SK-N-SH treated with all-trans-retinoic acid at 6 μM for 48 hours (cell line): Measurements from ENCODE around the gene GLDN.

Experiments used
- ARNTL ChIP-seq: fragments of 450-650 bp; formaldehyde crosslinking; IDR thresholded peaks from 2 replicates; pipeline ENCODE4 v1.5.0; 2020; ENCODE audit warnings: low read depth, mild to moderate bottlenecking, moderate library complexity, borderline replicate concordance
- OSR1 ChIP-seq: fragments of 250-450 bp; sonication (Bioruptor Pico); IDR thresholded peaks from 2 replicates; pipeline ENCODE4 v1.8.0; 2022; ENCODE audit warnings: moderate library complexity, mild to moderate bottlenecking, inconsistent platforms
- PPARA ChIP-seq: fragments of 250-450 bp; sonication (Bioruptor Pico); IDR thresholded peaks from 2 replicates; pipeline ENCODE4 v1.5.0; 2020; ENCODE audit warnings: mild to moderate bottlenecking, borderline replicate concordance
- TOX ChIP-seq: fragments of 250-450 bp; sonication (Bioruptor Pico); IDR thresholded peaks from 2 replicates; pipeline ENCODE4 v1.8.0; 2021; ENCODE audit warnings: mild to moderate bottlenecking, moderate library complexity, borderline replicate concordance
- ZC3H10 ChIP-seq: fragments of 250-450 bp; sonication (Bioruptor Pico); IDR thresholded peaks from 2 replicates; pipeline ENCODE4 v1.5.1; 2021; ENCODE audit warnings: mild to moderate bottlenecking, moderate library complexity
- ZFP3 ChIP-seq: fragments of 250-450 bp; sonication (Bioruptor Pico); IDR thresholded peaks from 2 replicates; pipeline ENCODE4 v1.5.0; 2020; ENCODE audit warnings: mild to moderate bottlenecking, moderate library complexity
- ZNF70 ChIP-seq: fragments of 450-650 bp; formaldehyde crosslinking; IDR thresholded peaks from 2 replicates; pipeline ENCODE4 v1.5.0; 2020; ENCODE audit warnings: mild to moderate bottlenecking, moderate library complexity
- TF ChIP-seq, protein P1 (sequence below): fragments of 250-450 bp; sonication (Bioruptor Pico); IDR thresholded peaks from 2 replicates; pipeline ENCODE4 v1.5.1; 2020; ENCODE audit warnings: low read depth, mild to moderate bottlenecking, moderate library complexity
- TF ChIP-seq, protein P2 (sequence below): fragments of 250-450 bp; sonication (Bioruptor Pico); IDR thresholded peaks from 2 replicates; pipeline ENCODE4 v1.8.0; 2020; ENCODE audit warnings: mild to moderate bottlenecking, moderate library complexity, borderline replicate concordance

DNA sequence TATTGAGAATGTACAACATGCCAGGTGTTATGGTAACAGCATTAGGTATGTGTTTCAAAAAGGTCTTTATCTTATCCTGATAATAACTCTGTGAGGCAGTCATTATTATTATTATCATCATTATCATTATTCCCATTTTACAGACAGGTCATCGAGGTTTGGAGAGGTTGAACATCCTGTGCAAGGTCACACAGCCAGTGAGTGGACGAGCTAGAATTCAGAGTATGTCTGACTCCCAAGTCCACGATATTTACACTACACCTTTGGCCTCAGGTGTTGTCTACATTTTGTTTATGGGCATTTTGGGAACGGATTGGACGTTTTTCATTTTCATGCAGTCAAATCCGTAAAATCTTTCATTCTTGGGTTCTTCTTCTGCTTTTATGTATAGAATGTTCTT, 24.0 kb downstream of the GLDN start:
- TF ChIP-seq OSR1 (CRISPR knock-in tag) (no peak), ZNF70 (CRISPR knock-in tag) (no peak), ZFP3 (CRISPR knock-in tag) (no peak), ZC3H10 (CRISPR knock-in tag) (no peak), ARNTL (CRISPR knock-in tag) (no peak), PPARA (no peak), TOX (no peak)
- TF ChIP-seq, protein P1, sequence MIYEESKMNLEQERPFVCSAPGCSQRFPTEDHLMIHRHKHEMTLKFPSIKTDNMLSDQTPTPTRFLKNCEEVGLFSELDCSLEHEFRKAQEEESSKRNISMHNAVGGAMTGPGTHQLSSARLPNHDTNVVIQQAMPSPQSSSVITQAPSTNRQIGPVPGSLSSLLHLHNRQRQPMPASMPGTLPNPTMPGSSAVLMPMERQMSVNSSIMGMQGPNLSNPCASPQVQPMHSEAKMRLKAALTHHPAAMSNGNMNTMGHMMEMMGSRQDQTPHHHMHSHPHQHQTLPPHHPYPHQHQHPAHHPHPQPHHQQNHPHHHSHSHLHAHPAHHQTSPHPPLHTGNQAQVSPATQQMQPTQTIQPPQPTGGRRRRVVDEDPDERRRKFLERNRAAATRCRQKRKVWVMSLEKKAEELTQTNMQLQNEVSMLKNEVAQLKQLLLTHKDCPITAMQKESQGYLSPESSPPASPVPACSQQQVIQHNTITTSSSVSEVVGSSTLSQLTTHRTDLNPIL (CRISPR knock-in tag), result no peak
- TF ChIP-seq, protein P2, sequence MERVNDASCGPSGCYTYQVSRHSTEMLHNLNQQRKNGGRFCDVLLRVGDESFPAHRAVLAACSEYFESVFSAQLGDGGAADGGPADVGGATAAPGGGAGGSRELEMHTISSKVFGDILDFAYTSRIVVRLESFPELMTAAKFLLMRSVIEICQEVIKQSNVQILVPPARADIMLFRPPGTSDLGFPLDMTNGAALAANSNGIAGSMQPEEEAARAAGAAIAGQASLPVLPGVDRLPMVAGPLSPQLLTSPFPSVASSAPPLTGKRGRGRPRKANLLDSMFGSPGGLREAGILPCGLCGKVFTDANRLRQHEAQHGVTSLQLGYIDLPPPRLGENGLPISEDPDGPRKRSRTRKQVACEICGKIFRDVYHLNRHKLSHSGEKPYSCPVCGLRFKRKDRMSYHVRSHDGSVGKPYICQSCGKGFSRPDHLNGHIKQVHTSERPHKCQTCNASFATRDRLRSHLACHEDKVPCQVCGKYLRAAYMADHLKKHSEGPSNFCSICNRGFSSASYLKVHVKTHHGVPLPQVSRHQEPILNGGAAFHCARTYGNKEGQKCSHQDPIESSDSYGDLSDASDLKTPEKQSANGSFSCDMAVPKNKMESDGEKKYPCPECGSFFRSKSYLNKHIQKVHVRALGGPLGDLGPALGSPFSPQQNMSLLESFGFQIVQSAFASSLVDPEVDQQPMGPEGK, result no peak
